ENCODE measurements around the gene CFTR. TPM values are rescaled to one million over a fixed set of nuclear protein-coding genes. Genes with fewer than 3 reads are reported as not detected.

The CFTR gene
- total and polyA plus RNA-seq, 9 of the 15 experiments (the other 6 are each of a cell fraction or from before 2014, with no cell fraction given) = 0.20 TPM; not detected in 8

- Histone ChIP-seq H3K4me3 (no peak overlapping the region), H3K4me2 (ENCODE audit: insufficient read depth, low read length) (no peak overlapping the region), H3K27me3 (ENCODE audit: control insufficient read depth in 2 of 2, insufficient read depth in 2 of 2, low read length in 2 of 2) (no peaks in the 10 kb centered on the region), H3K9me1 (ENCODE audit: control insufficient read depth, insufficient read depth, low read length) (no peaks in the 10 kb centered on the region), H3K4me1 (replicated peaks in 1 of 2; ENCODE audit: control insufficient read depth in 2 of 2, insufficient read depth in 2 of 2, low read length in 2 of 2) (no peaks in the 10 kb centered on the region), H3K36me3 (ENCODE audit: control insufficient read depth, insufficient read depth, low read length) (no peaks in the 10 kb centered on the region), H3K79me2 (ENCODE audit: control insufficient read depth, insufficient read depth, low read length) (no peaks in the 10 kb centered on the region), H2AFZ (ENCODE audit: low read depth, low read length) (no peak overlapping the region), H4K20me1 (replicated peaks; ENCODE audit: control insufficient read depth, insufficient read depth, low read length) (no peaks in the 10 kb centered on the region), H3K27ac (ENCODE audit: extremely low read depth, low read depth, low read length) (no peak overlapping the region), H3K9ac (ENCODE audit: insufficient read depth in 1 of 2, low read depth in 2 of 2, low read length in 2 of 2) (no peak overlapping the region), H3K9me3 (replicated peaks; ENCODE audit: control insufficient read depth, insufficient read depth, low read depth, low read length) (no peaks in the 10 kb centered on the region)
- ChIA-PET CTCF (ENCODE audit: low intra/inter-chr PET ratio) (no interaction called here), POLR2A (no interaction called here)
- no TSS peak for BruUV-seq (replicated peaks)
- in situ Hi-C loops (cut with MboI) (no loop called here), intact Hi-C loops (cut with micrococcal nuclease) (no loop called here)
- 0% methylated on average over 1 of the region's 1 CpG for WGBS (ENCODE audit: insufficient coverage, low coverage, missing lambda C conversion rate)
- DNase-seq (ENCODE audit: extremely low read depth in 1 of 4, low spot score in 3 of 4) (no peak), ATAC-seq (no peak), FAIRE-seq (no peak)
- TF ChIP-seq, protein P1, sequence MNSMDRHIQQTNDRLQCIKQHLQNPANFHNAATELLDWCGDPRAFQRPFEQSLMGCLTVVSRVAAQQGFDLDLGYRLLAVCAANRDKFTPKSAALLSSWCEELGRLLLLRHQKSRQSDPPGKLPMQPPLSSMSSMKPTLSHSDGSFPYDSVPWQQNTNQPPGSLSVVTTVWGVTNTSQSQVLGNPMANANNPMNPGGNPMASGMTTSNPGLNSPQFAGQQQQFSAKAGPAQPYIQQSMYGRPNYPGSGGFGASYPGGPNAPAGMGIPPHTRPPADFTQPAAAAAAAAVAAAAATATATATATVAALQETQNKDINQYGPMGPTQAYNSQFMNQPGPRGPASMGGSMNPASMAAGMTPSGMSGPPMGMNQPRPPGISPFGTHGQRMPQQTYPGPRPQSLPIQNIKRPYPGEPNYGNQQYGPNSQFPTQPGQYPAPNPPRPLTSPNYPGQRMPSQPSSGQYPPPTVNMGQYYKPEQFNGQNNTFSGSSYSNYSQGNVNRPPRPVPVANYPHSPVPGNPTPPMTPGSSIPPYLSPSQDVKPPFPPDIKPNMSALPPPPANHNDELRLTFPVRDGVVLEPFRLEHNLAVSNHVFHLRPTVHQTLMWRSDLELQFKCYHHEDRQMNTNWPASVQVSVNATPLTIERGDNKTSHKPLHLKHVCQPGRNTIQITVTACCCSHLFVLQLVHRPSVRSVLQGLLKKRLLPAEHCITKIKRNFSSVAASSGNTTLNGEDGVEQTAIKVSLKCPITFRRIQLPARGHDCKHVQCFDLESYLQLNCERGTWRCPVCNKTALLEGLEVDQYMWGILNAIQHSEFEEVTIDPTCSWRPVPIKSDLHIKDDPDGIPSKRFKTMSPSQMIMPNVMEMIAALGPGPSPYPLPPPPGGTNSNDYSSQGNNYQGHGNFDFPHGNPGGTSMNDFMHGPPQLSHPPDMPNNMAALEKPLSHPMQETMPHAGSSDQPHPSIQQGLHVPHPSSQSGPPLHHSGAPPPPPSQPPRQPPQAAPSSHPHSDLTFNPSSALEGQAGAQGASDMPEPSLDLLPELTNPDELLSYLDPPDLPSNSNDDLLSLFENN (IDR thresholded peaks at IDR 0.05; ENCODE audit: low read depth in 2 of 2, low read length in 2 of 2) = no peak
- TF ChIP-seq ZNF121 (CRISPR knock-in tag; conservative IDR thresholded peaks at IDR 0.05) = no peak
These were observed 34.6 kb upstream of the CFTR start for GRCh38 chr7:117445206-117445605.
